CD4-positive, alpha-beta T cell treated with Interleukin-2 at 100 ng/mL for 4 hours (primary cell): ENCODE measurements around the gene ZDHHC14.
A peak's percentile ranks its signal among the peaks of the same experiment; 100 is the strongest.
"Not testable (repeated sequence)": the region's sequence is repeated elsewhere in the genome, so short reads cannot be mapped to it uniquely, and the experiment has no call there.

ENCODE experiments used
- DNase-seq: peaks from one replicate; pipeline ENCODE4 v3.0.0-alpha.2; 2020; ENCODE audit warnings: low spot score

ZDHHC14 gene

GRCh38 chr6:157380779-157381561, at the start of gene ZDHHC14:
TSS of gene ZDHHC14 (plus strand) at chr6:157381190.
- peak; percentile 87 for DNase-seq

- DNase-seq: no peak
Measured at GRCh38 chr6:157332813-157333212, 48.2 kb upstream of the ZDHHC14 start.

GRCh38 chr6:157333537-157333936, 47.5 kb upstream of the ZDHHC14 start:
- no peak for DNase-seq

GRCh38 chr6:157333956-157334355, 47.0 kb upstream of the ZDHHC14 start:
- no peak for DNase-seq

- no peak for DNase-seq
Measured at GRCh38 chr6:157335829-157336228, 45.2 kb upstream of the ZDHHC14 start.

- not testable (repeated sequence) for DNase-seq
Measured at GRCh38 chr6:157337276-157337675, 43.7 kb upstream of the ZDHHC14 start.

GRCh38 chr6:157337751-157338150, 43.2 kb upstream of the ZDHHC14 start:
- no peak for DNase-seq

- no peak for DNase-seq
Measured at GRCh38 chr6:157339432-157339831, 41.6 kb upstream of the ZDHHC14 start.

GRCh38 chr6:157343732-157344131, 37.3 kb upstream of the ZDHHC14 start:
- no peak for DNase-seq

- DNase-seq: no peak
Measured at GRCh38 chr6:157346373-157346772, 34.6 kb upstream of the ZDHHC14 start.

- no peak for DNase-seq
Measured at GRCh38 chr6:157358287-157358686, 22.7 kb upstream of the ZDHHC14 start.

- DNase-seq: no peak
Measured at GRCh38 chr6:157361886-157362285, 19.1 kb upstream of the ZDHHC14 start.

- DNase-seq: no peak
Measured at GRCh38 chr6:157364705-157365104, 16.3 kb upstream of the ZDHHC14 start.

GRCh38 chr6:157366648-157367047, 14.3 kb upstream of the ZDHHC14 start:
- no peak for DNase-seq

- no peak for DNase-seq
Measured at GRCh38 chr6:157368359-157369049, 12.5 kb upstream of the ZDHHC14 start.

GRCh38 chr6:157370755-157371154, 10.2 kb upstream of the ZDHHC14 start:
- DNase-seq: no peak

GRCh38 chr6:157372501-157373280, 8.3 kb upstream of the ZDHHC14 start:
- no peak for DNase-seq

- DNase-seq: no peak
Measured at GRCh38 chr6:157374889-157375443, 6.0 kb upstream of the ZDHHC14 start.

- no peak for DNase-seq
Measured at GRCh38 chr6:157376241-157376640, 4.7 kb upstream of the ZDHHC14 start.

GRCh38 chr6:157376706-157377230, 4.2 kb upstream of the ZDHHC14 start:
- DNase-seq: no peak

- peak; percentile 91 for DNase-seq
Measured at GRCh38 chr6:157379656-157380457, 1.1 kb upstream of the ZDHHC14 start.
